GM19452 (cell line): Measurements from ENCODE around the gene AEBP1.

ENCODE experiments used
- ATAC-seq: cut with Tn5 transposase; IDR thresholded peaks from one replicate; pipeline ENCODE4 v1.9.1; 2021; ENCODE audit not compliant: unreplicated experiment

Gene AEBP1

DNA sequence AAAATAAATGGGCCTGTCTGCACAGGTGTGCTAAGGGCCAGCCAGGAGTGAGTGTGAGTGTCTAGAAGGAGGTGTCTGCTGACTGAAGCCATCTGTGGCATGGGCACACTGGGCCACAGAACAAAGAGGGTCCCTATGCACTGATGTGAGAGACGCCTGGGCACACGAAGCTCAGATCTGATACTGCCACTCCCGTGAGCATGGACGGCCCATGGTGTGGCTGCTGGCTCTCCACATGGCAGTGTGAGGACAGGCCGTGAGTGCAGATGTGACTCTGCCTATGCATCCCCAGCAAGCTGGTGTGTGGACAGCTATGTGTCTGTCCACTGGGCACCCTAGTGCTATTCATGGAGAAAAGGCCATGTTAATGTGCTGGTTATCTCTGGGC is 49.8 kb downstream of the AEBP1 start:
- ATAC-seq = no peak

DNA sequence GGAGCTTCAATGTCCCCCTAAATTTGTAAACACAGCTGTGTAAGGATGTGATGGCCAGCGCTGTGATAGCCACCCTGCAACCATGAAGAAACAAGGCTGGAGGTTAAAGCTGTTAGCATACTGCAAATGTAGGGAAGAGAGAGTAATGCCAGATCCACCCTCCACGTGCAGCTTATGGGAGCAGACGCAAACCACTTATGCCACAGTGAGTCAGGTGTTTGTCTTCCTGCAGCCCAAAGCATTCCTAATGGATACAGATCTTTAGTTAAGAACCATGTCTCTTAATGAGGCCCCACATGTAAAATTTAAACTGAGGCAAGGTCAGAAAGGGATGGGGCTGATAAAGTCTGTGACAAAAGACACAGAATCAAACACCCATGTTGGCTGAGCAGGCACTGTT is 50.6 kb downstream of the AEBP1 start:
- ATAC-seq = no peak

GRCh38 chr7:44155191-44156185 is 51.3 kb downstream of the AEBP1 start:
- no peak for ATAC-seq

DNA sequence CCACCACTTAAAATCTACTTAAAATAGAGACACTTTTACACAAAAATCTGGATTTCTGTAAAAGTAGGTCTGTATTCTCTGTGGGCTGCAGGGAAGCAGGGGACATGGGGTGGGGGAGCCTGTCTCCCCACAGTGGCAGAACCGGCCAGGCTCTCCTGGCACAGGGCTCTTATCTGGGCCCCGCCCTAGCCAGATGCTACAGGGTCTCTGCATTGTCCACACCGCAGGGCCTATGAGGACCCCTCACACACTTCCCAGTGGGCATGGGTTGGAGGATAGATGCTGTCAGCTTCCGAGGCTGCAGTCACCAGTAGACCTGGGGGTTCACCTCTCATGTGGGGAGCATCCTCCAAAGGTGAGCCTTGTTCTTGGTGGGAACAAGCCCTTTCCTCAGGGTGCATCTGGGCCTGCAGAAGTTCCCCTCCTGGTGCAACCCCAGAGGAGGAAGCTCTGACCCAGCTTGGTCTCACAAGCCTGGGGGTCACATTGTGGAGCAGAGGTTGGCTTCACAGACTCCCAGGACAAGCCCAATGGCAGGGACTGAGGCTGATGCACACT is 52.4 kb downstream of the AEBP1 start:
- ATAC-seq = no peak

GRCh38 chr7:44157116-44158080 is 53.3 kb downstream of the AEBP1 start:
- ATAC-seq = no peak

GRCh38 chr7:44158096-44158872 is 54.1 kb downstream of the AEBP1 start:
- no peak for ATAC-seq

DNA sequence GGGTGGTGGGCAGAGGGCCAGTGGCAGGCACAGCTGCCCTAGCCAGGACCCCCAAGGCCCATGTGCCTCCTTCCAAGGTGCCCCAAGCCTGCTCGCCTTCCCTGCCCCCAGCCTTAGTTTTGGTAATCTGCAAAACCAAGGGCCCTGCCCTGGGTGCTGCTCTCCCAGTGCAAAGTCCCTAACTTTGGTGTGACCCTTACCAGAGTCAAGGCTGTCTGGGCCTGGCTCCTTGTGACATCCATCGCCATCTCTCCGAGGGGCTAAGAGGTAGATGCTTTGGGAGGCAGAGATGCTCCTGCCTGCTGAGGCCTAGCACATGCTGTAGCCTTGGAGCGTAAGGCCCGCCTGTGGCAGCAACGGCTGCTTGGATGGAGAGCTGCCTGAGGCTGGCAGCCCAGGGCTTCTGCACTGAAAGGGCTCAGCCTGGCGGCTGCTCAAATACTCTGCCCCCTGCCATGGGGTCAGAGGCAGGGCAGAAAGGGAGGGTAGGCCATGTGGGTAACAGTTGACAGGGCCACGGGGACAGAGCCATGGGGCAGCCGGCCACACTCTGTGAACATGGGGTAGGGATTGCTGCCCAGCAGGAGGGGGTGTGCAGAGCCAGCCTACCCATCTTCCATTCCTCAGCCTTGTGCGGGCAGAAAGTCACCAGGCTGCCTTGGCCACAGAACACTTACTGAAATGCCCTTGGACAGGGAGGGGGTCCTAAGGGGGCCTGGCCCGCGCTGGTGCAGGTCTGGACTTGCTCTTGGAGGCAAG is 54.9 kb downstream of the AEBP1 start:
- ATAC-seq = no peak

DNA sequence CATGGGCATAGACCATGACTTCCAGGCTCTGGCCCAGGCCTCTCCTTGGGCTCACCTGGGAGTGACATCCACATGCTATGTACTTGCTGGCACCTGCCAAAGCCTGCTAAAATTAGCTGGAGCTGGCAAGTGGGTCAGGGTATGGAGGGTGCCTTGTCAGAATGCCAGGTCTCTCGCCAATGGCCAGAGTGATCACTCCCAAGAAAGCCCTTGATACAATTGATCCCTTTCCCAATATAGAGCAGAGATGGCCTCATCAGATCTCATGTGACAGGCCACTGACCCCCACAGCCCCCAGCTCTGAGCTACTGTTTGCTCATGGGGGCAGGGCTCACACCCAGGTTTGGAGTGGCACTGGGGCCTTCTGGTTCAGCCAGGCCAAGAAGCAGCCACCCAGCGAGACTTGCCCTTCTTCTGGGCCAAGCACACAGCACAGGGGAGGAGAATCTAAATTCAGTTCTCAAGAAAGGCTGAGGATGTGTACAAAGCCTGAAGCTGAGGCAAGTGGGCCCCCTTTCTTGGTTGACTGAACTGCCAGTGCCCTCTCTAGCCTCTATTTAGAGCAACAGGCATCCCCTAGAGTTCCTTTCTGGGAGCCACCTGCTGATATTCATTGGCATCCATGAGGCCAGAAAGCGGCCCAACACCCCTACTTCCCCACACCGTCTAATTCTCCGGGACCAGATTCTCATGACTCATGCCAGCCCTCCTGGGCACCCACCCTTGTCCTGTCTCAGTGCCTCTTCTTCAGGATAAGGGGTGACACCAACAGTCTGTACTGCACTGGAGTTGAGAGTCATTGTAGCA is 55.9 kb downstream of the AEBP1 start:
- no peak for ATAC-seq

- ATAC-seq = no peak
Observed at GRCh38 chr7:44161371-44161770, 57.2 kb downstream of the AEBP1 start.

GRCh38 chr7:44162179-44162578 is 58.0 kb downstream of the AEBP1 start:
- no peak for ATAC-seq

- ATAC-seq = no peak
Observed at GRCh38 chr7:44162785-44163395, 58.7 kb downstream of the AEBP1 start.

DNA sequence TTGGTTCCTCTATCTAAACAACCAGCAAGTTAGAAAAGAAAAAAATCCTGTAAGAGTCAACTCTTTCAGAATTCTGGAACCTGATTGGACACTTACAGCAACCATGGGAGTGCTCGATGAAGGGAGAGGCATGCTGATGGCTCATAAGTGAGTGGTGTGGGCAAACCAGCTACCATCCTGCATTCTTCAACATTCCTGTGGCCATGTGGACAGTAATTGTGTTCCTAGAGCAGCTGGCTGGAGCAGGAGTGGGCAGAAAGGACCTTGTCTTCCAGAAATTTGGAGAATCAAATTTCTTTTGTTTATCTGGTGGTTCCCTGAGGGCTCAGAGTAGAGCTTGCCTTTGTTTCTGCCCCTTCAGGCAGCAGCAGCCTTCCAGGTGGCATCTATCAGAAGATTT is 59.4 kb downstream of the AEBP1 start:
- no peak for ATAC-seq
